OCI-LY1 (cell line): ENCODE results near the gene CLSTN2.

Experiments
- H2AFZ ChIP-seq: fragments of 200-600 bp; sonication (generic), shearing (Covaris generic); 2 replicates; pipeline ENCODE4 v1.6.0; 2014; ENCODE audit warnings: antibody characterized with exemption, mild to moderate bottlenecking, low read length
- H3F3A ChIP-seq: fragments of 200-600 bp; sonication (generic), shearing (Covaris generic); 2 replicates; pipeline ENCODE4 v1.6.0; 2014; ENCODE audit warnings: mild to moderate bottlenecking, antibody characterized with exemption, low read length, moderate library complexity; ENCODE audit not compliant: insufficient read depth
- H3K27ac ChIP-seq: fragments of 200-600 bp; sonication (generic); 2 replicates; pipeline ENCODE4 v1.5.1; 2014; ENCODE audit warnings: low read length, mixed run types, mild to moderate bottlenecking, low read depth; ENCODE audit not compliant: poor library complexity, severe bottlenecking
- H3K27me3 ChIP-seq: fragments of 200-600 bp; sonication (generic); 2 replicates; pipeline ENCODE4 v1.6.0; 2014; ENCODE audit warnings: antibody characterized with exemption, mild to moderate bottlenecking, low read length, moderate library complexity; ENCODE audit not compliant: insufficient read depth
- H3K36me3 ChIP-seq: fragments of 200-600 bp; sonication (generic); 2 replicates; pipeline ENCODE4 v1.6.1; 2014; ENCODE audit warnings: mild to moderate bottlenecking, antibody characterized with exemption, low read length, moderate library complexity, mixed read lengths; ENCODE audit not compliant: insufficient read depth
- H3K4me1 ChIP-seq: fragments of 200-600 bp; sonication (generic); 2 replicates; pipeline ENCODE4 v1.5.1; 2014; ENCODE audit warnings: mild to moderate bottlenecking, low read length, moderate library complexity; ENCODE audit not compliant: insufficient read depth, severe bottlenecking
- H3K4me2 ChIP-seq: fragments of 200-600 bp; sonication (generic), shearing (Covaris generic); 2 replicates; pipeline ENCODE4 v1.6.1; 2014; ENCODE audit warnings: low read length
- H3K4me3 ChIP-seq: fragments of 200-600 bp; sonication (generic); 2 replicates; pipeline ENCODE4 v1.5.1; 2014; ENCODE audit warnings: low read length, low read depth, mild to moderate bottlenecking, mixed read lengths; ENCODE audit not compliant: poor library complexity, severe bottlenecking
- H3K79me2 ChIP-seq: fragments of 200-600 bp; shearing (Covaris generic); 2 replicates; pipeline ENCODE4 v1.6.1; 2016; ENCODE audit warnings: mixed run types, low read length, mixed read lengths; ENCODE audit not compliant: insufficient read depth
- H3K9ac ChIP-seq: fragments of 200-600 bp; sonication (generic), shearing (Covaris generic); 2 replicates; pipeline ENCODE4 v1.6.1; 2014; ENCODE audit warnings: mild to moderate bottlenecking, low read length, mixed read lengths
- H3K9me2 ChIP-seq: fragments of 200-600 bp; sonication (generic), shearing (Covaris generic); 2 replicates; pipeline ENCODE4 v1.6.1; 2014; ENCODE audit warnings: low read depth, mild to moderate bottlenecking, low read length, mixed read lengths
- H3K9me3 ChIP-seq: fragments of 200-600 bp; shearing (Covaris generic); 2 replicates; pipeline ENCODE4 v1.6.1; 2014; ENCODE audit warnings: low read length, mixed read lengths
- H4K20me1 ChIP-seq: fragments of 200-600 bp; sonication (generic), shearing (Covaris generic); 2 replicates; pipeline ENCODE4 v1.6.0; 2016; ENCODE audit warnings: mild to moderate bottlenecking, low read length; ENCODE audit not compliant: insufficient read depth
- CTCF ChIP-seq: fragments of 200-600 bp; sonication (generic), shearing (Covaris generic); IDR thresholded peaks from 2 replicates; pipeline ENCODE4 v1.5.1; 2017; ENCODE audit warnings: mild to moderate bottlenecking, antibody characterized with exemption, low read length, moderate library complexity, mixed read lengths
- EZH2 ChIP-seq: fragments of 200-600 bp; sonication (generic), shearing (Covaris generic); IDR thresholded peaks from 2 replicates; pipeline ENCODE4 v1.8.0; 2017; ENCODE audit warnings: borderline replicate concordance, mixed run types, mild to moderate bottlenecking, antibody characterized with exemption, low read length, moderate library complexity, mixed read lengths

CLSTN2 gene

GRCh38 chr3:139930211-139930610 is 4.8 kb upstream of the CLSTN2 start:
- no peaks in the 10 kb centered on the region for H4K20me1 ChIP-seq
- H3K9me3 ChIP-seq = no peaks in the 10 kb centered on the region
- no peaks in the 10 kb centered on the region for H3K36me3 ChIP-seq
- H3K4me3 ChIP-seq = no peak overlapping the region
- H3K27ac ChIP-seq = no peak overlapping the region
- H2AFZ ChIP-seq = no peak overlapping the region
- H3F3A ChIP-seq = no peaks in the 10 kb centered on the region
- H3K27me3 ChIP-seq = no peaks in the 10 kb centered on the region
- no peaks in the 10 kb centered on the region for H3K79me2 ChIP-seq
- H3K4me2 ChIP-seq = no peak overlapping the region
- no peaks in the 10 kb centered on the region for H3K4me1 ChIP-seq
- no peak overlapping the region for H3K9ac ChIP-seq
- no peaks in the 10 kb centered on the region for H3K9me2 ChIP-seq
- TF ChIP-seq EZH2 (no peak), CTCF (no peak)

- H3K27me3 ChIP-seq = no peaks in the 10 kb centered on the region
- no peak overlapping the region for H2AFZ ChIP-seq
- no peak overlapping the region for H3K4me3 ChIP-seq
- H3K4me1 ChIP-seq = no peaks in the 10 kb centered on the region
- no peaks in the 10 kb centered on the region for H3K9me2 ChIP-seq
- TF ChIP-seq CTCF = no peak
- no peak for TF ChIP-seq EZH2
- no peak overlapping the region for H3K9ac ChIP-seq
- H3K4me2 ChIP-seq = no peak overlapping the region
- H3K36me3 ChIP-seq = no peaks in the 10 kb centered on the region
- no peak overlapping the region for H3K27ac ChIP-seq
- H3F3A ChIP-seq = no peaks in the 10 kb centered on the region
- H4K20me1 ChIP-seq = no peaks in the 10 kb centered on the region
- no peaks in the 10 kb centered on the region for H3K79me2 ChIP-seq
- no peaks in the 10 kb centered on the region for H3K9me3 ChIP-seq
Observed at GRCh38 chr3:139933766-139934165, 1.2 kb upstream of the CLSTN2 start.

- no peak overlapping the region for H3K27ac ChIP-seq
- TF ChIP-seq CTCF (no peak), EZH2 (no peak)
- H2AFZ ChIP-seq = no peak overlapping the region
- H3K4me3 ChIP-seq = no peak overlapping the region
- H4K20me1 ChIP-seq = no peaks in the 10 kb centered on the region
- H3K27me3 ChIP-seq = no peaks in the 10 kb centered on the region
- H3K9ac ChIP-seq = no peak overlapping the region
- no peaks in the 10 kb centered on the region for H3K9me2 ChIP-seq
- H3K36me3 ChIP-seq = no peaks in the 10 kb centered on the region
- no peak overlapping the region for H3K4me2 ChIP-seq
- no peaks in the 10 kb centered on the region for H3K79me2 ChIP-seq
- no peaks in the 10 kb centered on the region for H3F3A ChIP-seq
- no peaks in the 10 kb centered on the region for H3K4me1 ChIP-seq
- H3K9me3 ChIP-seq = no peaks in the 10 kb centered on the region
Observed at GRCh38 chr3:139934613-139935015, 371 bp upstream of the CLSTN2 start.
